ENCODE measurements around the gene MYO5B. TPM values are rescaled to one million over a fixed set of nuclear protein-coding genes. Genes with fewer than 3 reads are reported as not detected.

MYO5B gene
- total RNA-seq, 1 experiment from 2014 or later: 0.97 TPM

GRCh38 chr18:50074404-50074803, 120.5 kb downstream of the MYO5B start:
- no peak overlapping the region for H3K4me3 ChIP-seq (ENCODE audit: low read length)

DNA sequence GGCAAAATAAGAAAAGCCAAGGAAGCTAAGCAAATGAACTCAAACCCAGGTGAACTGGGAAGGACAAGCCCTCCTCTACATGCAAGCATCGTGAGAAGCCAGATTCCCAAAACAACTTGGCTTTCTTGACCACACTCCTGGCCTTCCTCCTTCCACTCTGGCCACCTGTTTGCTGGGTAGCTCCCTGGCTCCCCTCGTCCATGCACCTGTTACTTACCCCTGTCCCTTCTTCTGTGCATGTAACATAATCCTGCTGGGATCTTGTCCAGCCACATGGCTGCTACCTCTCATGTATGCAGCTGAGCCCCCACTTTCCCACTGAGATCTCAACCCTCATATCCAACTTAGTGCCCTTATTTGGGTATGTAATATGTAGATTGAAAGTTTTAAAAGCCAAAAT, 121.6 kb downstream of the MYO5B start:
- H3K4me2 ChIP-seq (ENCODE audit: low read depth, low read length, poor library complexity, severe bottlenecking): no peak overlapping the region
- no peaks in the 10 kb centered on the region for H3K9me2 ChIP-seq (replicated peaks; ENCODE audit: insufficient read depth, low read length)
- H3K9ac ChIP-seq (ENCODE audit: low read length): no peak overlapping the region
- no peak overlapping the region for H2AFZ ChIP-seq (ENCODE audit: low read length)
- no peaks in the 10 kb centered on the region for H4K20me1 ChIP-seq (ENCODE audit: insufficient read depth, low read depth, low read length)
- H3K4me3 ChIP-seq (ENCODE audit: low read length): no peak overlapping the region
- no peak for DNase-seq
- H3K27me3 ChIP-seq (ENCODE audit: low read length): no peaks in the 10 kb centered on the region
- H3K36me3 ChIP-seq (ENCODE audit: insufficient read depth, low read length): no peaks in the 10 kb centered on the region
- H3K9me3 ChIP-seq (ENCODE audit: low read length): no peaks in the 10 kb centered on the region
- no peaks in the 10 kb centered on the region for H3K79me2 ChIP-seq (ENCODE audit: low read length)
- H3K4me1 ChIP-seq (ENCODE audit: low read length): no peaks in the 10 kb centered on the region
- no peak overlapping the region for H3K27ac ChIP-seq (ENCODE audit: low read length)

More at GRCh38 chr18:50074404-50074803, 120.5 kb downstream of the MYO5B start:
- H3K79me2 ChIP-seq (ENCODE audit: low read length): no peaks in the 10 kb centered on the region
- no peaks in the 10 kb centered on the region for H3K9me2 ChIP-seq (replicated peaks; ENCODE audit: insufficient read depth, low read length)
- no peaks in the 10 kb centered on the region for H3K9me3 ChIP-seq (ENCODE audit: low read length)
- H3K4me1 ChIP-seq (ENCODE audit: low read length): no peaks in the 10 kb centered on the region
- no peaks in the 10 kb centered on the region for H3K36me3 ChIP-seq (ENCODE audit: insufficient read depth, low read length)
- H3K27me3 ChIP-seq (ENCODE audit: low read length): no peaks in the 10 kb centered on the region
- H2AFZ ChIP-seq (ENCODE audit: low read length): no peak overlapping the region
- H3K9ac ChIP-seq (ENCODE audit: low read length): no peak overlapping the region
- H3K4me2 ChIP-seq (ENCODE audit: low read depth, low read length, poor library complexity, severe bottlenecking): no peak overlapping the region
- no peaks in the 10 kb centered on the region for H4K20me1 ChIP-seq (ENCODE audit: insufficient read depth, low read depth, low read length)
- DNase-seq: no peak
- no peak overlapping the region for H3K27ac ChIP-seq (ENCODE audit: low read length)

DNA sequence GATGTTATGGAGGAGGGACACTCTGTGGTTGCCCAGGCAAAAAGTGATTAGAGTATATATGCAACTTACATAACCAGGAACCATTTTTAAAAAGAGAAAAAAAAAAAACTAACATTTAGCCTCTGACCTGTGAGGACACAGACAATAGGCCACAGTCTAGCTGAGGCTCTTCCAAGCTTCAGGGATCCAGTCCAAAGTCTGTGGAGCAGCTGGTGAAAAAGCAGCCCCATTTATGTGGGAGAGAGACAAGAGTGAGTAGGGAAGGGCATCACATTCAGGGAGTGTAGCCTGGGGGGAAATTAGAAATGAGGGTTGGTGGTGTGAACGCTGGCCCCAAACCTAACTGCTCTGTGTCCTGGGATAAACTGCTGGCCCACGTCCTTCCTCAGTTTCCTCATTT, 122.8 kb downstream of the MYO5B start:
- no peak overlapping the region for H3K27ac ChIP-seq (ENCODE audit: low read length)
- H4K20me1 ChIP-seq (ENCODE audit: insufficient read depth, low read depth, low read length): no peaks in the 10 kb centered on the region
- no peak overlapping the region for H2AFZ ChIP-seq (ENCODE audit: low read length)
- no peaks in the 10 kb centered on the region for H3K4me1 ChIP-seq (ENCODE audit: low read length)
- no peak overlapping the region for H3K4me2 ChIP-seq (ENCODE audit: low read depth, low read length, poor library complexity, severe bottlenecking)
- no peaks in the 10 kb centered on the region for H3K9me2 ChIP-seq (replicated peaks; ENCODE audit: insufficient read depth, low read length)
- no peak for DNase-seq
- H3K36me3 ChIP-seq (ENCODE audit: insufficient read depth, low read length): no peaks in the 10 kb centered on the region
- H3K4me3 ChIP-seq (ENCODE audit: low read length): no peak overlapping the region
- no peaks in the 10 kb centered on the region for H3K79me2 ChIP-seq (ENCODE audit: low read length)
- no peak overlapping the region for H3K9ac ChIP-seq (ENCODE audit: low read length)
- no peaks in the 10 kb centered on the region for H3K9me3 ChIP-seq (ENCODE audit: low read length)
- no peaks in the 10 kb centered on the region for H3K27me3 ChIP-seq (ENCODE audit: low read length)

DNA sequence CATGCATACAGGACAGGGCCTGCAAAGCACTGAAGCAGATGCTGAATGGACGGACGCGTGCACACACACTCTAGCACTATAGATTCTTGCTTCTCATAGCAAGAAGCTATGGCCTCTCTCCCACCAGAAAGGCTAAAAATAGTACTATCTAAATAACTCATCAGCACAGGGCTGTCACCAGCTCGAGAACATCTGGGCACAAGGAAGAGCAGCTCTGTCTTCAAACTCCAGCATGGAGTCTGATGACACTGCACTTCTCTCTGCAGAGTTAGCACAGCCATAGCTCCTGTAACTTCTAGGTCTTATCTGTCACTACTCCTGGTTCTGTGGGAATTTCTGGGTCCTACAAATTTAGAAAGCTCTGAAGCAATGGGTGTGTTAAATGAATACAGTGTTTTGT, 123.5 kb downstream of the MYO5B start:
- H3K36me3 ChIP-seq (ENCODE audit: insufficient read depth, low read length): no peaks in the 10 kb centered on the region
- H3K9me2 ChIP-seq (replicated peaks; ENCODE audit: insufficient read depth, low read length): no peaks in the 10 kb centered on the region
- H3K9ac ChIP-seq (ENCODE audit: low read length): no peak overlapping the region
- H3K27ac ChIP-seq (ENCODE audit: low read length): no peak overlapping the region
- no peak overlapping the region for H3K4me3 ChIP-seq (ENCODE audit: low read length)
- H3K27me3 ChIP-seq (ENCODE audit: low read length): no peaks in the 10 kb centered on the region
- no peaks in the 10 kb centered on the region for H3K79me2 ChIP-seq (ENCODE audit: low read length)
- H4K20me1 ChIP-seq (ENCODE audit: insufficient read depth, low read depth, low read length): no peaks in the 10 kb centered on the region
- H3K4me2 ChIP-seq (ENCODE audit: low read depth, low read length, poor library complexity, severe bottlenecking): no peak overlapping the region
- no peaks in the 10 kb centered on the region for H3K4me1 ChIP-seq (ENCODE audit: low read length)
- no peaks in the 10 kb centered on the region for H3K9me3 ChIP-seq (ENCODE audit: low read length)
- no peak overlapping the region for H2AFZ ChIP-seq (ENCODE audit: low read length)
- no peak for DNase-seq

- no peak overlapping the region for H3K9ac ChIP-seq (ENCODE audit: low read length)
- H3K79me2 ChIP-seq (ENCODE audit: low read length): no peaks in the 10 kb centered on the region
- no peaks in the 10 kb centered on the region for H3K27me3 ChIP-seq (ENCODE audit: low read length)
- H4K20me1 ChIP-seq (ENCODE audit: insufficient read depth, low read depth, low read length): no peaks in the 10 kb centered on the region; the same call in 1 of the 2 replicates
- DNase-seq: no peak
- no peak overlapping the region for H3K27ac ChIP-seq (ENCODE audit: low read length)
- no peaks in the 10 kb centered on the region for H3K9me3 ChIP-seq (ENCODE audit: low read length)
- H3K4me2 ChIP-seq (ENCODE audit: low read depth, low read length, poor library complexity, severe bottlenecking): no peak overlapping the region
- no peak overlapping the region for H2AFZ ChIP-seq (ENCODE audit: low read length)
- H3K9me2 ChIP-seq (replicated peaks; ENCODE audit: insufficient read depth, low read length): no peaks in the 10 kb centered on the region
- H3K36me3 ChIP-seq (ENCODE audit: insufficient read depth, low read length): no peaks in the 10 kb centered on the region
- no peak overlapping the region for H3K4me3 ChIP-seq (ENCODE audit: low read length)
- no peaks in the 10 kb centered on the region for H3K4me1 ChIP-seq (ENCODE audit: low read length)
Observed at GRCh38 chr18:50069422-50069821, 125.5 kb downstream of the MYO5B start.

GRCh38 chr18:50065527-50065926, 129.4 kb downstream of the MYO5B start:
- no peaks in the 10 kb centered on the region for H3K9me2 ChIP-seq (replicated peaks; ENCODE audit: insufficient read depth, low read length)

DNA sequence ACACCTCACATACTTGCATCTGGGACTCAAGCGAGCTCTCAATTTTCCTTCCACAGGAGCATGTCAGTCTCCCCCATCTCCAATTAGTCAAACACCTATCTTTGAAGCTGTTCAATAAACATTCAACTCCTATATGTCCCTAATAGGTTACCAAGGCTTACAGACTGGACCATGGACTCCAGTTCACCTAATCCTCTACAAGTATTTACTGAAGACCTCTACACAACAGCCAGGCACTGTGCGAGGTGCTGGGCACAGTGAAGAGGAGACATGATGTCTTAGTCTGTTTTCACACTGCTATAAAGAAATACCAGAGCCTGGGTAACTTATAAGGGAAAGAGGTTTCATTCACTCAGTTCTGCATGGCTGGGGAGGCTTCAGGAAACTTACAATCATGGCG, 129.9 kb downstream of the MYO5B start:
- Histone ChIP-seq H3K4me1 (ENCODE audit: low read length) (no peaks in the 10 kb centered on the region), H3K4me3 (ENCODE audit: low read length) (no peak overlapping the region), H3K4me2 (ENCODE audit: low read depth, low read length, poor library complexity, severe bottlenecking) (no peak overlapping the region), H2AFZ (ENCODE audit: low read length) (no peak overlapping the region), H3K9me3 (ENCODE audit: low read length) (no peaks in the 10 kb centered on the region), H3K27ac (ENCODE audit: low read length) (no peak overlapping the region), H3K27me3 (ENCODE audit: low read length) (no peaks in the 10 kb centered on the region), H3K9ac (ENCODE audit: low read length) (no peak overlapping the region), H4K20me1 (ENCODE audit: insufficient read depth, low read depth, low read length) (no peaks in the 10 kb centered on the region; the same call in 1 of the 2 replicates), H3K9me2 (replicated peaks; ENCODE audit: insufficient read depth, low read length) (no peaks in the 10 kb centered on the region), H3K36me3 (ENCODE audit: insufficient read depth, low read length) (no peaks in the 10 kb centered on the region), H3K79me2 (ENCODE audit: low read length) (no peaks in the 10 kb centered on the region)
- DNase-seq: no peak

More at GRCh38 chr18:50065527-50065926, 129.4 kb downstream of the MYO5B start:
- no peaks in the 10 kb centered on the region for H3K36me3 ChIP-seq (ENCODE audit: insufficient read depth, low read length)
- no peak for DNase-seq
- no peak overlapping the region for H3K4me3 ChIP-seq (ENCODE audit: low read length)
- no peaks in the 10 kb centered on the region for H3K9me3 ChIP-seq (ENCODE audit: low read length)
- no peak overlapping the region for H2AFZ ChIP-seq (ENCODE audit: low read length)
- H3K9ac ChIP-seq (ENCODE audit: low read length): no peak overlapping the region
- H3K27ac ChIP-seq (ENCODE audit: low read length): no peak overlapping the region
- no peaks in the 10 kb centered on the region for H3K79me2 ChIP-seq (ENCODE audit: low read length)
- no peaks in the 10 kb centered on the region for H3K27me3 ChIP-seq (ENCODE audit: low read length)
- H3K4me1 ChIP-seq (ENCODE audit: low read length): no peaks in the 10 kb centered on the region
- H3K4me2 ChIP-seq (ENCODE audit: low read depth, low read length, poor library complexity, severe bottlenecking): no peak overlapping the region
- H4K20me1 ChIP-seq (ENCODE audit: insufficient read depth, low read depth, low read length): no peaks in the 10 kb centered on the region; the same call in 1 of the 2 replicates

DNA sequence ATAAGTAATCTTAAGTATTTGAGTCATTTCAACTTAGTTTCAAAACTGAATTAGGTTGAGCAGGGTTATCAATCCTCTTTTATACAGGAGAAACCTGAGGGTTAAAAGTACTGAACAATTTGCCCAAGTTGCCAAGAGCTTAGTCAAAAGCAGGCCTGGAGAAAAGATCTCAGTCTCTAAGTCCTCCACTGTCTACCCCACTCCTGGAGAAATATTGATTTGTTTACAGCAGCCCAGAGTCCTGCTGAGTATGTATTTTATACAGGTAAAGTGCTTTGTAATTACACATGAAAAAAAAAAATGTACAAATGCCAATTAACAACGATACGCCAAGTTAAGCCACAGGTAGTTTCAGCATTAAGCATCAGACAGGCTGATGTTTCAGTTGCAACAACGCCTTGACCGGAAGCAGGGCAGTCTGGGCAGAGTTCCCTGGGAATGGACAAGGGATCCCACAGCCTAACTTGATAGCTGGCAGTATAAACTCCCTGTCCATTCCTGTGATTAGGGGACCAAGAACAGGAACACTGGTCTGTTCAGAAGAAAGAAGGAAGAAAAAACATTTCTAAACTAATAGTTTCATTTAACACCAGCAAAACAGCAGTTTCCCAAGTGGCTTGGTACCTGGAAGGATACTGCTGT, 132.9 kb downstream of the MYO5B start:
- Histone ChIP-seq H3K4me3 (ENCODE audit: low read length) (no peak overlapping the region), H3K9ac (ENCODE audit: low read length) (no peak overlapping the region), H3K4me2 (ENCODE audit: low read depth, low read length, poor library complexity, severe bottlenecking) (no peak overlapping the region), H3K9me3 (ENCODE audit: low read length) (no peaks in the 10 kb centered on the region), H2AFZ (ENCODE audit: low read length) (no peak overlapping the region), H3K27me3 (ENCODE audit: low read length) (no peaks in the 10 kb centered on the region), H3K79me2 (ENCODE audit: low read length) (no peaks in the 10 kb centered on the region), H3K27ac (ENCODE audit: low read length) (no peak overlapping the region), H4K20me1 (ENCODE audit: insufficient read depth, low read depth, low read length) (no peaks in the 10 kb centered on the region; the same call in 1 of the 2 replicates), H3K9me2 (replicated peaks; ENCODE audit: insufficient read depth, low read length) (no peaks in the 10 kb centered on the region), H3K4me1 (ENCODE audit: low read length) (no peaks in the 10 kb centered on the region), H3K36me3 (ENCODE audit: insufficient read depth, low read length) (no peaks in the 10 kb centered on the region)
- DNase-seq: no peak
